BLaER1 treated with 17β-estradiol and CSF1 and Interleukin-3, amounts not matched to agents 10 nM and 100 nM (cell line): ENCODE results near the gene HMG20B.
"Not testable (repeated sequence)": the region's sequence is repeated elsewhere in the genome, so short reads cannot be mapped to it uniquely, and the experiment has no call there.

Experiments
- H3K27ac ChIP-seq, 11 experiments: shearing (Covaris generic); formaldehyde crosslinking; 2 replicates each; pipeline ENCODE4 v1.8.1; 2022
- H3K27me3 ChIP-seq, 11 experiments: shearing (Covaris generic); formaldehyde crosslinking; 2 replicates each; pipeline ENCODE4 v1.8.1; 2022
- H3K36me3 ChIP-seq, 11 experiments: shearing (Covaris generic); formaldehyde crosslinking; 2 replicates each; pipeline ENCODE4 v1.8.1; 2022
- H3K4me1 ChIP-seq, 10 experiments: shearing (Covaris generic); formaldehyde crosslinking; 2 replicates each; pipeline ENCODE4 v1.8.1; 2022
- H3K4me2 ChIP-seq, 11 experiments: shearing (Covaris generic); formaldehyde crosslinking; 2 replicates each; pipeline ENCODE4 v1.8.1; 2022
- H3K4me3 ChIP-seq, 10 experiments: shearing (Covaris generic); formaldehyde crosslinking; 2 replicates each; pipeline ENCODE4 v1.8.1; 2022
- H3K9ac ChIP-seq, 11 experiments: shearing (Covaris generic); formaldehyde crosslinking; 2 replicates each; pipeline ENCODE4 v1.8.1; 2022
- H3K9me3 ChIP-seq, 11 experiments: shearing (Covaris generic); formaldehyde crosslinking; replicated peaks in 1 of 11; 2 replicates each; pipeline ENCODE4 v1.8.1; 2022
- H4K20me1 ChIP-seq, 11 experiments: shearing (Covaris generic); formaldehyde crosslinking; 2 replicates each; pipeline ENCODE4 v1.8.1; 2022
- Cebpa-rat ChIP-seq, 11 experiments: shearing (Covaris generic); IDR thresholded peaks; 2 replicates each; pipeline ENCODE4 v1.8.1; 2022

Gene HMG20B

GRCh38 chr19:3580156-3580934, 7.6 kb downstream of the HMG20B start:
- Histone ChIP-seq H3K36me3 (peaks cover 15 to 28% (median 22%) of the 10 kb centered on the region in 11 experiments), H3K4me3 (no peak overlapping the region), H3K9ac (peak overlapping the region in 1 of 11 experiments; percentile 17; a peak in 1 of 22 replicates), H3K9me3 (no peaks in the 10 kb centered on the region), H3K27me3 (peaks cover 12 to 22% (median 19%) of the 10 kb centered on the region in 11 experiments), H3K4me2 (peak overlapping the region in 2 of 11 experiments; percentile 17 to 22; a peak in 1 of 22 replicates), H3K4me1 (peaks cover 0 to 17% (median 6%) of the 10 kb centered on the region in 10 experiments; a peak in 14 of 20 replicates), H3K27ac (no peak overlapping the region), H4K20me1 (peaks cover 0 to 28% (median 4%) of the 10 kb centered on the region in 11 experiments; a peak in 14 of 22 replicates)
- TF ChIP-seq Cebpa-rat (IDR thresholded peaks at IDR 0.05), result no peak

- H3K27me3 ChIP-seq, result peaks cover 26 to 37% (median 34%) of the 10 kb centered on the region in 11 experiments
- H3K4me1 ChIP-seq, result peaks cover 6 to 18% (median 12%) of the 10 kb centered on the region in 10 experiments; a peak in 15 of 20 replicates
- peaks cover 4 to 14% (median 10%) of the 10 kb centered on the region in 11 experiments; a peak in 12 of 22 replicates for H3K36me3 ChIP-seq
- not testable (repeated sequence) for H3K4me3 ChIP-seq, H3K9me3 ChIP-seq, H3K9ac ChIP-seq, H3K27ac ChIP-seq, H3K4me2 ChIP-seq
- H4K20me1 ChIP-seq, result peaks cover 0 to 18% (median 0%) of the 10 kb centered on the region in 11 experiments; a peak in 6 of 22 replicates
Observed at GRCh38 chr19:3581792-3582191, 9.0 kb downstream of the HMG20B start.

GRCh38 chr19:3584036-3584802, 11.5 kb downstream of the HMG20B start:
- Histone ChIP-seq H3K27me3 (peaks cover 31 to 46% (median 41%) of the 10 kb centered on the region in 11 experiments), H3K4me1 (peaks cover 6 to 18% (median 12%) of the 10 kb centered on the region in 10 experiments; a peak in 15 of 20 replicates)
- not testable (repeated sequence) for H4K20me1 ChIP-seq, H3K4me2 ChIP-seq, H3K9ac ChIP-seq, H3K36me3 ChIP-seq, H3K9me3 ChIP-seq, H3K4me3 ChIP-seq, H3K27ac ChIP-seq

GRCh38 chr19:3585301-3586126, 12.8 kb downstream of the HMG20B start, which contains the start of gene GIPC3:
GIPC3 (plus strand) TSS chr19:3585478; CDS start chr19:3585598, 120 bp downstream.
- H4K20me1 ChIP-seq, result peaks cover 0 to 4% (median 0%) of the 10 kb centered on the region in 11 experiments; a peak in 1 of 22 replicates
- peaks cover 31 to 46% (median 41%) of the 10 kb centered on the region in 11 experiments for H3K27me3 ChIP-seq
- H3K4me2 ChIP-seq, result peak within 1 kb of the TSS; percentile 73 to 88 (median 84)
- no peaks in the 10 kb centered on the region for H3K36me3 ChIP-seq
- peak within 1 kb of the TSS; percentile 49 to 69 (median 56) for H3K4me3 ChIP-seq
- H3K9ac ChIP-seq, result peak within 1 kb of the TSS; percentile 15 to 76 (median 62); a peak in 21 of 22 replicates
- peaks cover 0 to 8% (median 6%) of the 10 kb centered on the region in 11 experiments; a peak in 16 of 22 replicates for H3K9me3 ChIP-seq
- H3K4me1 ChIP-seq, result peaks cover 4 to 14% (median 11%) of the 10 kb centered on the region in 10 experiments; a peak in 14 of 20 replicates
- H3K27ac ChIP-seq, result peak within 1 kb of the TSS in 3 of 11 experiments; percentile 10 to 22 (median 13); a peak in 3 of 22 replicates
- no peak for TF ChIP-seq Cebpa-rat (IDR thresholded peaks at IDR 0.05)

- no peaks in the 10 kb centered on the region for H3K36me3 ChIP-seq
- peak overlapping the region; percentile 49 to 69 (median 56) for H3K4me3 ChIP-seq
- peaks cover 5 to 14% (median 13%) of the 10 kb centered on the region in 11 experiments for H3K9me3 ChIP-seq
- peak overlapping the region; percentile 73 to 88 (median 84) for H3K4me2 ChIP-seq
- no peak overlapping the region for H3K27ac ChIP-seq
- no peak for TF ChIP-seq Cebpa-rat (IDR thresholded peaks at IDR 0.05)
- H4K20me1 ChIP-seq, result peaks cover 0 to 4% (median 0%) of the 10 kb centered on the region in 11 experiments; a peak in 1 of 22 replicates
- H3K27me3 ChIP-seq, result peaks cover 31 to 46% (median 41%) of the 10 kb centered on the region in 11 experiments
- H3K9ac ChIP-seq, result peak overlapping the region in 10 of 11 experiments; percentile 15 to 76 (median 62); a peak in 15 of 22 replicates
- H3K4me1 ChIP-seq, result peaks cover 0 to 14% (median 11%) of the 10 kb centered on the region in 10 experiments; a peak in 14 of 20 replicates
Observed at GRCh38 chr19:3586127-3586626, 13.4 kb downstream of the HMG20B start.

- Histone ChIP-seq H3K9me3 (peaks cover 12 to 21% (median 19%) of the 10 kb centered on the region in 11 experiments), H3K9ac (no peak overlapping the region), H3K4me3 (no peak overlapping the region), H3K27ac (no peak overlapping the region), H3K4me2 (no peak overlapping the region), H3K4me1 (peaks cover 0 to 14% (median 11%) of the 10 kb centered on the region in 10 experiments; a peak in 14 of 20 replicates), H4K20me1 (peaks cover 0 to 4% (median 0%) of the 10 kb centered on the region in 11 experiments; a peak in 1 of 22 replicates), H3K36me3 (no peaks in the 10 kb centered on the region), H3K27me3 (peaks cover 31 to 46% (median 41%) of the 10 kb centered on the region in 11 experiments)
- no peak for TF ChIP-seq Cebpa-rat (IDR thresholded peaks at IDR 0.05)
Observed at GRCh38 chr19:3586707-3587346, 14.1 kb downstream of the HMG20B start.

- peaks cover 28 to 50% (median 44%) of the 10 kb centered on the region in 11 experiments for H3K27me3 ChIP-seq
Observed at GRCh38 chr19:3589439-3589838, 16.7 kb downstream of the HMG20B start.

More at GRCh38 chr19:3589439-3589838, 16.7 kb downstream of the HMG20B start:
- H3K9ac ChIP-seq, result no peak overlapping the region
- H3K36me3 ChIP-seq, result no peaks in the 10 kb centered on the region
- H4K20me1 ChIP-seq, result peaks cover 0 to 4% (median 0%) of the 10 kb centered on the region in 11 experiments; a peak in 1 of 22 replicates
- TF ChIP-seq Cebpa-rat (IDR thresholded peaks at IDR 0.05), result no peak
- no peak overlapping the region for H3K4me3 ChIP-seq
- H3K4me2 ChIP-seq, result no peak overlapping the region
- H3K9me3 ChIP-seq, result peaks cover 12 to 28% (median 25%) of the 10 kb centered on the region in 11 experiments
- no peak overlapping the region for H3K27ac ChIP-seq
- peaks cover 0 to 14% (median 11%) of the 10 kb centered on the region in 10 experiments; a peak in 14 of 20 replicates for H3K4me1 ChIP-seq
